IMR-90 (cell line): ENCODE results near the gene CTDSPL. TPM values are rescaled to one million over a fixed set of nuclear protein-coding genes. Genes with fewer than 3 reads are reported as not detected.

Experiments used
- ATAC-seq: fragments of 200-7000 bp; cut with Tn5 transposase; 2 replicates; pipeline ENCODE4 v1.9.1; 2020; ENCODE audit warnings: low read depth, mild to moderate bottlenecking, moderate library complexity
- BruUV-seq: library from RNA; stranded (reverse); fragments of 400-500 nt; replicated peaks from 2 replicates; lab custom pipeline; 2021; lab: Mats Ljungman, UMichigan
- CTCF ChIA-PET: fragments of 300-600 bp; formaldehyde crosslinking; extraction: SDS; loops from one replicate; lab custom pipeline; 2021; ENCODE audit warnings: antibody characterized with exemption; lab: Yijun Ruan, JAX
- POLR2A ChIA-PET: fragments of 300-600 bp; sonication (Branson Sonifier 250); formaldehyde crosslinking; loops from one replicate; lab custom pipeline; 2022; ENCODE audit warnings: antibody characterized with exemption; ENCODE audit not compliant: unreplicated experiment; lab: Charles Lee
- DNase-seq: peaks from one replicate; pipeline ENCODE4 v3.0.0; 2013
- H2AFZ ChIP-seq: replicated peaks from 2 replicates; pipeline ENCODE3; 2013; ENCODE audit warnings: low read length, mild to moderate bottlenecking; ENCODE audit not compliant: poor library complexity
- H2AK5ac ChIP-seq: 2 replicates; pipeline ENCODE4 v1.6.1; 2013; ENCODE audit warnings: low read depth, low read length, inconsistent platforms
- H2AK9ac ChIP-seq: replicated peaks from 2 replicates; pipeline ENCODE3; 2013; ENCODE audit warnings: mild to moderate bottlenecking, low read depth, low read length, moderate library complexity; ENCODE audit not compliant: poor library complexity
- H2BK120ac ChIP-seq: 2 replicates; pipeline ENCODE4 v1.6.1; 2013; ENCODE audit warnings: low read depth, low read length, inconsistent platforms
- H2BK15ac ChIP-seq: 3 replicates; pipeline ENCODE4 v1.6.1; 2013; ENCODE audit warnings: low read depth, low read length, inconsistent platforms
- H2BK20ac ChIP-seq: 2 replicates; pipeline ENCODE4 v1.6.1; 2013; ENCODE audit warnings: low read depth, mild to moderate bottlenecking, inconsistent platforms, low read length, moderate library complexity
- H2BK5ac ChIP-seq: 2 replicates; pipeline ENCODE4 v1.6.1; 2013; ENCODE audit warnings: mild to moderate bottlenecking, low read depth, low read length, inconsistent platforms; ENCODE audit not compliant: poor library complexity, severe bottlenecking
- H3K14ac ChIP-seq: replicated peaks from 2 replicates; pipeline ENCODE4 v1.6.1; 2013; ENCODE audit warnings: low read depth, low read length, inconsistent platforms
- H3K18ac ChIP-seq: 2 replicates; pipeline ENCODE4 v1.6.1; 2013; ENCODE audit warnings: low read depth, low read length, control low read depth
- H3K23ac ChIP-seq: 2 replicates; pipeline ENCODE4 v1.6.1; 2013; ENCODE audit warnings: low read depth, low read length, inconsistent platforms
- H3K27ac ChIP-seq: 2 replicates; pipeline ENCODE4 v1.5.1; 2013; ENCODE audit warnings: mild to moderate bottlenecking, control low read depth, low read length; ENCODE audit not compliant: insufficient read depth
- H3K27me3 ChIP-seq: 2 replicates; pipeline ENCODE4 v1.6.1; 2013; ENCODE audit warnings: low read length; ENCODE audit not compliant: control insufficient read depth, insufficient read depth
- H3K36me3 ChIP-seq: 2 replicates; pipeline ENCODE4 v1.6.1; 2013; ENCODE audit warnings: low read length, mixed read lengths; ENCODE audit not compliant: control insufficient read depth, insufficient read depth
- H3K4ac ChIP-seq: 2 replicates; pipeline ENCODE4 v1.6.1; 2013; ENCODE audit warnings: low read depth, low read length, inconsistent platforms
- H3K4me1 ChIP-seq: 2 replicates; pipeline ENCODE4 v1.6.1; 2013; ENCODE audit warnings: low read length, mixed read lengths; ENCODE audit not compliant: control insufficient read depth, insufficient read depth
- H3K4me2 ChIP-seq: 2 replicates; pipeline ENCODE4 v1.6.1; 2013; ENCODE audit warnings: low read depth, mild to moderate bottlenecking, control low read depth, low read length, moderate library complexity
- H3K4me3 ChIP-seq: 2 replicates; pipeline ENCODE4 v1.5.1; 2013; ENCODE audit warnings: low read depth, mild to moderate bottlenecking, control low read depth, low read length, moderate library complexity; ENCODE audit not compliant: insufficient read depth
- H3K56ac ChIP-seq: 2 replicates; pipeline ENCODE4 v1.6.1; 2013; ENCODE audit warnings: low read length, inconsistent platforms; ENCODE audit not compliant: insufficient read depth; ENCODE audit errors: extremely low read depth
- H3K79me1 ChIP-seq, 2 experiments: 2 replicates each; pipeline ENCODE4 v1.6.1; 2013; ENCODE audit warnings: low read length in 2 of 2, inconsistent platforms in 1 of 2, low read depth in 1 of 2
- H3K9ac ChIP-seq: 2 replicates; pipeline ENCODE4 v1.6.1; 2013; ENCODE audit warnings: low read depth, low read length, control low read depth
- H3K9me1 ChIP-seq: 2 replicates; pipeline ENCODE4 v1.6.1; 2013; ENCODE audit warnings: low read length, inconsistent platforms; ENCODE audit not compliant: insufficient read depth
- H3K9me3 ChIP-seq: 2 replicates; pipeline ENCODE4 v1.6.1; 2013; ENCODE audit warnings: low read length; ENCODE audit not compliant: control insufficient read depth, insufficient read depth
- H4K20me1 ChIP-seq: 2 replicates; pipeline ENCODE4 v1.6.1; 2013; ENCODE audit warnings: low read length, inconsistent platforms; ENCODE audit not compliant: insufficient read depth
- H4K5ac ChIP-seq: 2 replicates; pipeline ENCODE4 v1.6.1; 2013; ENCODE audit warnings: mild to moderate bottlenecking, low read depth, low read length, control low read depth
- H4K8ac ChIP-seq, 2 experiments: 2 replicates each; pipeline ENCODE4 v1.6.1; 2013; ENCODE audit warnings: low read depth in 2 of 2, low read length in 2 of 2, control low read depth in 1 of 2, inconsistent platforms in 1 of 2
- H4K91ac ChIP-seq: 2 replicates; pipeline ENCODE4 v1.6.1; 2013; ENCODE audit warnings: low read depth, low read length, inconsistent platforms; ENCODE audit not compliant: insufficient read depth
- BHLHE40 ChIP-seq: fragments of 150-350 bp; IDR thresholded peaks from 2 replicates; pipeline ENCODE4 v1.6.1; 2016; ENCODE audit warnings: mild to moderate bottlenecking, low read depth, low read length
- CEBPB ChIP-seq: IDR thresholded peaks from 2 replicates; pipeline ENCODE4 v1.6.1; 2012; ENCODE audit warnings: low read depth, low read length, improper control_type of control experiment
- CHD1 ChIP-seq: IDR thresholded peaks from 2 replicates; pipeline ENCODE4 v1.6.1; 2012; ENCODE audit warnings: low read depth, low read length, improper control_type of control experiment
- CTCF ChIP-seq: conservative IDR thresholded peaks from 2 replicates; pipeline ENCODE4 v1.5.1; 2012; ENCODE audit warnings: mild to moderate bottlenecking, low read depth, low read length, improper control_type of control experiment
- FOS ChIP-seq: fragments of 150-350 bp; IDR thresholded peaks from 2 replicates; pipeline ENCODE4 v1.6.1; 2016; ENCODE audit warnings: low read depth, low read length
- MAFK ChIP-seq: IDR thresholded peaks from 2 replicates; pipeline ENCODE4 v1.6.1; 2012; ENCODE audit warnings: low read depth, low read length, improper control_type of control experiment
- MAZ ChIP-seq: IDR thresholded peaks from 2 replicates; pipeline ENCODE4 v1.6.1; 2012; ENCODE audit warnings: low read depth, mild to moderate bottlenecking, low read length, improper control_type of control experiment, moderate library complexity, borderline replicate concordance
- MXI1 ChIP-seq: IDR thresholded peaks from 2 replicates; pipeline ENCODE4 v1.6.1; 2012; ENCODE audit warnings: low read depth, mild to moderate bottlenecking, low read length, moderate library complexity, borderline replicate concordance
- NFE2L2 ChIP-seq: fragments of 150-350 bp; IDR thresholded peaks from 2 replicates; pipeline ENCODE4 v1.6.1; 2016; ENCODE audit warnings: low read depth, mild to moderate bottlenecking, low read length
- POLR2A ChIP-seq: IDR thresholded peaks from 2 replicates; pipeline ENCODE4 v1.6.1; 2012; ENCODE audit warnings: mild to moderate bottlenecking, low read depth, low read length
- RAD21 ChIP-seq: IDR thresholded peaks from 2 replicates; pipeline ENCODE4 v1.6.1; 2012; ENCODE audit warnings: low read length, improper control_type of control experiment
- RFX5 ChIP-seq: IDR thresholded peaks from 2 replicates; pipeline ENCODE4 v1.8.0; 2012; ENCODE audit warnings: low read depth, mild to moderate bottlenecking, low read length, moderate library complexity
- SMC3 ChIP-seq: fragments of 150-350 bp; IDR thresholded peaks from 2 replicates; pipeline ENCODE4 v1.6.1; 2016; ENCODE audit warnings: low read depth, mild to moderate bottlenecking, antibody characterized with exemption, low read length, moderate library complexity
- USF2 ChIP-seq: fragments of 150-350 bp; IDR thresholded peaks from 2 replicates; pipeline ENCODE4 v1.6.1; 2017; ENCODE audit warnings: mild to moderate bottlenecking, antibody characterized with exemption, low read length, low read depth
- WGBS, 2 experiments: methylation state at CpG; one replicate each; pipeline versions ENCODE4 v1.1.5 to v1.1.7; 2013; ENCODE audit warnings: missing lambda C conversion rate in 2 of 2; ENCODE audit not compliant: insufficient read length in 1 of 2; ENCODE audit errors: extremely low coverage in 2 of 2; 5-methylcytosine and 5-hydroxymethylcytosine counted together
- dilution Hi-C: fragments of 300-500 bp; cut with HindIII; formaldehyde crosslinking; loops from one replicate; pipeline ENCODE4 v1.14.3; 2018; ENCODE audit warnings: low sequenced_read_pairs; ENCODE audit not compliant: unreplicated experiment
- in situ Hi-C: fragments of 300-500 bp; cut with MboI; formaldehyde crosslinking; loops from 3 replicates; pipeline ENCODE4 v1.14.3; 2019; ENCODE audit warnings: low sequenced_read_pairs, inconsistent platforms, mixed read lengths
- intact Hi-C: fragments of 100-400 bp; cut with micrococcal nuclease; formaldehyde crosslinking; loops from 2 replicates; pipeline ENCODE4 v1.10.0; 2022
- polyA plus RNA-seq, 3 experiments: library from polyadenylated mRNA; depleted of rRNA; stranded (reverse); fragments of >200 nt; gene quantifications; 2 replicates each; pipeline ENCODE4 v1.2.3, GENCODE V29; 2012; ENCODE audit warnings: low replicate concordance in 1 of 3
- total RNA-seq: library from RNA; depleted of rRNA; stranded (reverse); fragments of >200 nt; gene quantifications from 2 replicates; pipeline ENCODE4 v1.2.3, GENCODE V29; 2012

CTDSPL gene
- total and polyA plus RNA-seq, 2 of the 4 experiments (the other 2 are of a cell fraction), result 24.5 to 29.0 TPM

GRCh38 chr3:37899711-37900306 is 38.1 kb downstream of the CTDSPL start:
- Histone ChIP-seq H3K18ac (no peak overlapping the region), H3K4ac (no peak overlapping the region), H2BK5ac (no peak overlapping the region), H3K27me3 (no peaks in the 10 kb centered on the region), H3K27ac (no peak overlapping the region), H2AFZ (no peak overlapping the region), H3K14ac (no peak overlapping the region), H2BK15ac (no peak overlapping the region), H2AK9ac (no peak overlapping the region), H3K9me3 (no peaks in the 10 kb centered on the region), H3K56ac (no peak overlapping the region), H3K36me3 (peaks cover 2% of the 10 kb centered on the region; the same call in 1 of the 2 replicates), H3K4me2 (no peak overlapping the region), H2AK5ac (no peak overlapping the region), H3K23ac (no peak overlapping the region), H2BK20ac (no peak overlapping the region), H4K20me1 (peaks cover 20% of the 10 kb centered on the region), H3K79me1 (peaks cover 45 to 88% of the 10 kb centered on the region in 2 experiments), H2BK120ac (no peak overlapping the region), H3K4me3 (no peak overlapping the region), H3K4me1 (peaks cover 14% of the 10 kb centered on the region), H3K9me1 (peaks cover 14% of the 10 kb centered on the region), H4K5ac (no peak overlapping the region), H3K9ac (no peak overlapping the region), H4K8ac (no peak overlapping the region), H4K91ac (no peak overlapping the region)
- no CpG with 5 or more reads among the region's 3 CpGs for WGBS, 2 experiments
- ATAC-seq, result no peak
- dilution Hi-C loops, result no loop called here
- in situ Hi-C loops, result loop anchor here (5.0 kb wide), 1 partner anchor 33 kb away; no protein-coding TSS in a partner anchor
- BruUV-seq, result no TSS peak
- no peak for DNase-seq
- TF ChIP-seq POLR2A, result no peak
- TF ChIP-seq USF2, result no peak
- no peak for TF ChIP-seq MXI1
- no peak for TF ChIP-seq MAFK
- TF ChIP-seq BHLHE40, result no peak
- no peak for TF ChIP-seq SMC3
- no peak for TF ChIP-seq CEBPB
- no peak for TF ChIP-seq MAZ
- no peak for TF ChIP-seq CHD1
- no peak for TF ChIP-seq RAD21
- no peak for TF ChIP-seq FOS
- TF ChIP-seq RFX5, result no peak
- TF ChIP-seq CTCF, result no peak
- no peak for TF ChIP-seq NFE2L2
- ChIA-PET CTCF (interaction anchor here (0.6 kb wide), 1 partner anchor 83 kb away, joined by 3 read pairs; no protein-coding TSS in a partner anchor), POLR2A (no interaction called here)
- intact Hi-C loops, result no loop called here
